Activated naive CD8-positive, alpha-beta T cell treated with anti-CD3 and anti-CD28 coated beads, Interleukin-2, amount 50 U/mL, for 24 hours (primary cell): Measurements from ENCODE around the gene FLT4.

ENCODE experiments used
- ATAC-seq: fragments of 150-1000 bp; cut with Tn5 transposase; one replicate; pipeline ENCODE4 v1.10.0; 2021
- DNase-seq: peaks from one replicate; pipeline ENCODE4 v3.0.0; 2021
- H3K27ac Mint-ChIP-seq: one replicate; pipeline ENCODE4 v1.8.0; 2021; ENCODE audit warnings: mild to moderate bottlenecking, mixed read lengths
- H3K27me3 Mint-ChIP-seq: one replicate; pipeline ENCODE4 v1.8.0; 2021; ENCODE audit warnings: mixed read lengths
- H3K36me3 Mint-ChIP-seq: one replicate; pipeline ENCODE4 v1.8.0; 2021; ENCODE audit warnings: low read depth, mixed read lengths
- H3K4me1 Mint-ChIP-seq: one replicate; pipeline ENCODE4 v1.8.0; 2021; ENCODE audit warnings: mixed read lengths
- H3K4me3 Mint-ChIP-seq: one replicate; pipeline ENCODE4 v1.8.0; 2021; ENCODE audit warnings: mild to moderate bottlenecking, moderate library complexity, mixed read lengths
- H3K9me3 Mint-ChIP-seq: one replicate; pipeline ENCODE4 v1.8.0; 2021; ENCODE audit warnings: mixed read lengths

Gene FLT4

GRCh38 chr5:180628827-180629750 is 20.3 kb downstream of the FLT4 start:
- H3K27ac Mint-ChIP-seq = no peak overlapping the region
- H3K4me3 Mint-ChIP-seq = no peak overlapping the region
- no peaks in the 10 kb centered on the region for H3K4me1 Mint-ChIP-seq
- no peak for DNase-seq
- H3K36me3 Mint-ChIP-seq = no peaks in the 10 kb centered on the region
- no peaks in the 10 kb centered on the region for H3K27me3 Mint-ChIP-seq
- H3K9me3 Mint-ChIP-seq = no peaks in the 10 kb centered on the region
- no peak for ATAC-seq

DNA sequence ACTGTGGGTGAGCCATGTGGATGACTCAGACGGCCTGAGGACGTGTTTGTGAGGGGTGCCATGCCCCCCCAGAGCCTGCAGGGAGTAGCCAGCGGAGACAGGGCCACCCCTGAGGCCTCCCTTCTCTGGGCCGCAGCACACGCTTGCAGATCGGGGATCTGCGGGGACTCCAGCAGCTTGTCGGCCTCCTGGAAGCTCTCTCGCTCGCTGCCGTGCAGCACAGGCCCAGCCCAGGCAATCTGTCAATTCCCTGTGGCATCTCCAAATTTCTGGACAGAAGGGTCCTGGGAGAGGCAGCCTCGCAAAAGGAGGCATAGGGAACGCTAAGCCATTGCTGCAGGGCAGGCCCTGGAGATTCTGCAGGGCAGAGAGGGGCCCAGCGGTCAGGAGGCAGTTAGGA is 21.2 kb downstream of the FLT4 start:
- DNase-seq (no peak), ATAC-seq (no peak)
- no peaks in the 10 kb centered on the region for H3K9me3 Mint-ChIP-seq
- H3K27ac Mint-ChIP-seq = no peak overlapping the region
- peaks cover 4% of the 10 kb centered on the region for H3K4me1 Mint-ChIP-seq
- no peaks in the 10 kb centered on the region for H3K27me3 Mint-ChIP-seq
- no peak overlapping the region for H3K4me3 Mint-ChIP-seq
- no peaks in the 10 kb centered on the region for H3K36me3 Mint-ChIP-seq

GRCh38 chr5:180627386-180628120 is 21.8 kb downstream of the FLT4 start:
- Mint-ChIP-seq H3K27me3 (no peaks in the 10 kb centered on the region), H3K9me3 (no peaks in the 10 kb centered on the region), H3K4me3 (no peak overlapping the region), H3K4me1 (peaks cover 7% of the 10 kb centered on the region), H3K27ac (no peak overlapping the region), H3K36me3 (no peaks in the 10 kb centered on the region)
- DNase-seq (no peak), ATAC-seq (no peak)

- no peak for ATAC-seq
- Mint-ChIP-seq H3K4me1 (peaks cover 7% of the 10 kb centered on the region), H3K36me3 (no peaks in the 10 kb centered on the region), H3K27me3 (no peaks in the 10 kb centered on the region), H3K27ac (no peak overlapping the region), H3K4me3 (no peak overlapping the region), H3K9me3 (no peaks in the 10 kb centered on the region)
- DNase-seq = no peak
These were observed 22.6 kb downstream of the FLT4 start for GRCh38 chr5:180626661-180627385.

DNA sequence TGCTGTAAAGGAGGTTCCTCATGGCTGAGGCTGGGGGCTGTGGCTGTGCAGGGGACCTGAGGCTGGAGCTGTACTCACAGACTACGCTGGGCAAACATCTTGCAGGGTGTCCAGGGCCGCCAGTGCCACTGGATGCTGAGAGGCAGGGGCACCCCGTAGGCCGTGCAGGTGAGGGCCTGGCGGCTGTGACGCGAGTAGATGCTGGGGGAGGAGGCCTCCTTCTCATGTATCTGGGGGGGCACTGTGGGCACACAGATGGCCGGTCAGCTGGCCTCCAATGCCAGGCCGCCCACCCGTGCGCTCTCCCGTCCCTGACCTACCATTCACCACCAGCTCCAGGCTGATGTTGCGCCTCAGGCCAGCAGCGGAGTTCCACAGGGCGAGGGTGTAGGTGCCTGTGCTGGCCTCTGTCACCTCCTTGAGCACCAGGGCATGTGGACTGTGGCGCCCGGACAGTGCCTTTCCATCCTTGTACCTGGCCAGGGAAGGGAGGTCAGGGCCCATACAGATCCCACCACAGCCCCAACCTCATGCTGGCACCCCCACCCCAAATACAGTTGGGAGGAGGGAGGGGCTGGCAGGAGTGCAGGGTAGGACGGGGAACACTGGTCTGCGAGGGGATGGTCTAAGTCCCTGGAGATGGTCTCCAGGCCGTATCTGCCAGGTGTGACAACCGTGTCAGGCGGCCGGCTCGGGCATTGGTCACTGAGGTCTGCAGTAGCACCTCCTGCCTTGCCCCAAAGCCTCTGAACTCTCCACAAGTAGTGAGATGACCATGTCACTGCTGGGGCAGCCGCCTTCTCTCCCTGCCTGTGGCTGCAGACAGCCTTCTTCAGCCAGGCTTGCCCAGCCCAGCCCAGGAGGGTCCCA is 23.4 kb downstream of the FLT4 start:
- no peaks in the 10 kb centered on the region for H3K36me3 Mint-ChIP-seq
- H3K4me1 Mint-ChIP-seq = peaks cover 7% of the 10 kb centered on the region
- no peak overlapping the region for H3K27ac Mint-ChIP-seq
- ATAC-seq (no peak), DNase-seq (no peak)
- no peaks in the 10 kb centered on the region for H3K9me3 Mint-ChIP-seq
- no peak overlapping the region for H3K4me3 Mint-ChIP-seq
- H3K27me3 Mint-ChIP-seq = no peaks in the 10 kb centered on the region

DNA sequence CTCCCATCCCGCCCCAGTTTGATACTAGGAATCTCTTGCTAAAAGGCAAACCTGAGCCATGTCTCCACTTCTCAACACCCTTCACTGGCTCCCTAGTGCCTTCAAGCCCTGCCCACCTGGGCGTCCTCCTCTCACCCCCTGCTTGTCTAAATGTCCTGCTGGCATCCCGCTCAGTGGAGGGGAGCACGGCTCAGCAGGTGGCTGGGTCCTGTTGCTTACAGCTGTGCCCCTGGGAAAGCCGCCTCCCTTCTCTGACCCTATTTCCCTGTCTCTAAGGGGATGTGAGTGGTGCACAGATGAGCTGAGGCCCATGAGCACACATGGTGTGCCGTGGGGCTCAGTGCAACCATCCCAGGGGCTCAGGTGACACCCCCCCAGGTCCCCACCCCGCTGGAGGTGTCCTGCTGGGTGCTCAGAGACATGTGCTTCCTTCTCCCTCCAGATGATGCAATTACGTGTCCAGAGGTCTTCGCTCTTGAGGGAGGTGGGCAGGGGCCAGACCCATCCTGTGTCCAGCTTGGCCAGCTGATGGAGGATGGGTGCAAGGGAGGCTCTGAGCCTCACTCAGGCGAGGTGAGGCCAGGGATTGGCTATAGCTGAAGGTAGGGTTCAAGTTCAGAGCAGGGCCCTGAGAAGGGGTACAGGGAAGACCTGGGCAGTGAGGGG is 24.1 kb downstream of the FLT4 start:
- Mint-ChIP-seq H3K36me3 (no peaks in the 10 kb centered on the region), H3K9me3 (no peaks in the 10 kb centered on the region), H3K4me3 (no peak overlapping the region), H3K4me1 (peaks cover 7% of the 10 kb centered on the region), H3K27me3 (no peaks in the 10 kb centered on the region), H3K27ac (no peak overlapping the region)
- ATAC-seq (no peak), DNase-seq (no peak)

DNA sequence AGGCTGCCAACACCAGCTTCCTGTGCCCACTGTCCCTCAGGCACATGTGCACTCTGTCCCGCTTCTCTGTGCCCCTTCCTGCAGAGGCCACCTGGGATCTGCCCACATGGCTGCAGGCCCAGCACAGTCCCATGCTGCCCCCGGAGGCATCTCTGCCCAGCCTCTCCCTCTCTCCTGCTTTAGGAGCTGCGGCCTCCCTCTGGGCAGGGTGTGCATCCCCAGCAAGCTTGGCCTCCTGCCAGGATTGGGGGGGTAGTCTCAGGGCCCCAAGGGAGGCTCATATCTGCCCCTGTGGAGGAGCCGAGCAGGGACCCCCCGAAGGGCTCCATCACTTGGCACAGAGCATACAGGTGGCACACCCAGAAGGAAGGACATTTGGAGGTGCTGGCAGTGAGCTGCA is 24.8 kb downstream of the FLT4 start:
- DNase-seq (no peak), ATAC-seq (no peak)
- H3K4me3 Mint-ChIP-seq = no peak overlapping the region
- H3K4me1 Mint-ChIP-seq = peaks cover 7% of the 10 kb centered on the region
- H3K9me3 Mint-ChIP-seq = no peaks in the 10 kb centered on the region
- H3K36me3 Mint-ChIP-seq = no peaks in the 10 kb centered on the region
- no peaks in the 10 kb centered on the region for H3K27me3 Mint-ChIP-seq
- H3K27ac Mint-ChIP-seq = no peak overlapping the region

- Mint-ChIP-seq H3K4me1 (peaks cover 7% of the 10 kb centered on the region), H3K27me3 (no peaks in the 10 kb centered on the region), H3K4me3 (no peak overlapping the region), H3K27ac (no peak overlapping the region), H3K9me3 (no peaks in the 10 kb centered on the region), H3K36me3 (no peaks in the 10 kb centered on the region)
- ATAC-seq = no peak
- DNase-seq = no peak
These were observed 25.6 kb downstream of the FLT4 start for GRCh38 chr5:180623844-180624243.

DNA sequence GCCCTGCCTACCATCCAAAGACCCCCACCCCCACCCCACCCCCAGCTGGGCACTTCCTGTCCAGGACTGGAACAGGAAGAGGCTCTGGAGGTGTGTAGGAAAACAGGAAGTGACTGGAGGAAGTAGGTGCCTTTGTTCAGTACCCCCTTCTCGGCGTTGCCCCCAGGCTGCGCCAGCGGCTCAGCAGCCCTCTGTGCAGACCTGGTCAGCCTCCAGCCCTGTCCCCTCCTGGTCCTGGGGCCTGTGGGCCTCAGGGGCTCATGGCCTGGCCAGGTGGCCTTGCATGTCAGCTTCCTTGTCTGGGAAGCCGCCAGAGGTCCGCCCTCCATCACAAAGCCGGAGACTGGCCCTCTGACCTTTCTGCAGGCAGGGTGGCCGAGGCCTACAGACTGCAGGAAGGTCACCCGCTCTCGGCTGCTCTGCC is 26.0 kb downstream of the FLT4 start:
- Mint-ChIP-seq H3K27me3 (no peaks in the 10 kb centered on the region), H3K4me3 (no peak overlapping the region), H3K27ac (no peak overlapping the region), H3K4me1 (peaks cover 7% of the 10 kb centered on the region), H3K36me3 (no peaks in the 10 kb centered on the region), H3K9me3 (no peaks in the 10 kb centered on the region)
- ATAC-seq (no peak), DNase-seq (no peak)

GRCh38 chr5:180622910-180623309 is 26.5 kb downstream of the FLT4 start:
- Mint-ChIP-seq H3K4me3 (no peak overlapping the region), H3K27ac (no peak overlapping the region), H3K4me1 (peaks cover 7% of the 10 kb centered on the region), H3K36me3 (no peaks in the 10 kb centered on the region), H3K27me3 (no peaks in the 10 kb centered on the region), H3K9me3 (no peaks in the 10 kb centered on the region)
- DNase-seq = no peak
- no peak for ATAC-seq

DNA sequence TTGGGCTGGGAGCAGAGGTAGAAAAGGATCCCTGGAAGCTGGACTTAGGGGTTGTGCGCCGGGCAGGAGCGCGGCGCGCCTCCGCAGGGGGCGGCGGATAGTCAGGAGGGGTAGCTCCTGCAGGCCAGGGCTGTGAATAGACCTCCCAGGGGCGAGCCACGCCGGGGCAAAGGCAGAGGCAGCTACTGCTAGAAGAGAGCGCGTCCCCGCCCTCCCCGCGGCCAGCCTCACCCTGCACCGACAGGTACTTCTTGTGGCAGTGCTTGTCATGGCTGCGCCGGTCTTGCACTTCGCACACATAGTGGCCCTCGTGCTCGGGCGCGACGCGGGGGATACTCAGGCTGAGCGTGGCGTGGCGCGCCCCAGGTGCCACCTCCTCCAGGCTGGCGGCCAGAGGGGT is 28.1 kb downstream of the FLT4 start:
- Mint-ChIP-seq H3K9me3 (no peaks in the 10 kb centered on the region), H3K36me3 (no peaks in the 10 kb centered on the region), H3K27me3 (no peaks in the 10 kb centered on the region), H3K27ac (no peak overlapping the region), H3K4me1 (peaks cover 7% of the 10 kb centered on the region), H3K4me3 (no peak overlapping the region)
- ATAC-seq (no peak), DNase-seq (no peak)

DNA sequence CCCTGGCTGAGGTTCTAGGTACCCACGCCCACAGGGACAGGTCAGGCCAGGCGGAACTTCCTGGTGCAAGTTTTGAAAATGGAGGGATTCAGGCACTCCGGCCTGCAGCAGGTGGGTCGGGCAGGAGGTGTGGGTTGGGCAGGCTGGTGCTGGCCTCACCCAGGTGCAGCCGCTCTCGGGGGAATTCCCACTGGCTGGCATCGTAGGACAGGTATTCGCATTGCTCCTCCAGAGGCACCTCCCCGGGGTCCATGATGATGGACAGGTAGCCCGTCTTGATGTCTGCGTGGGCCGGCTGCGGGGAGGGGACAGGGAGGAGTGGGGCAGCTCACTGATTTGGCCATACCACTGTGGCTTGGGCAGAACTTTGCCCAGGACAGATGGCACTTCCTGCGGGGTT is 29.4 kb downstream of the FLT4 start:
- ATAC-seq = no peak
- H3K27me3 Mint-ChIP-seq = no peaks in the 10 kb centered on the region
- H3K4me3 Mint-ChIP-seq = no peak overlapping the region
- H3K36me3 Mint-ChIP-seq = no peaks in the 10 kb centered on the region
- no peaks in the 10 kb centered on the region for H3K9me3 Mint-ChIP-seq
- DNase-seq = no peak
- peaks cover 7% of the 10 kb centered on the region for H3K4me1 Mint-ChIP-seq
- no peak overlapping the region for H3K27ac Mint-ChIP-seq

GRCh38 chr5:180619563-180619915 is 29.9 kb downstream of the FLT4 start:
- Mint-ChIP-seq H3K36me3 (no peaks in the 10 kb centered on the region), H3K27ac (no peak overlapping the region)

More at GRCh38 chr5:180619563-180619915, 29.9 kb downstream of the FLT4 start:
- Mint-ChIP-seq H3K9me3 (no peaks in the 10 kb centered on the region), H3K4me3 (no peak overlapping the region), H3K4me1 (peaks cover 7% of the 10 kb centered on the region), H3K27me3 (no peaks in the 10 kb centered on the region)
- ATAC-seq (no peak), DNase-seq (no peak)
